Effector CD4-positive, alpha-beta T cell (primary cell): Measurements from ENCODE around the gene INHBE.

Source experiments
- DNase-seq: peaks from one replicate; pipeline ENCODE4 v3.0.0-alpha.2; 2020

Gene INHBE

DNA sequence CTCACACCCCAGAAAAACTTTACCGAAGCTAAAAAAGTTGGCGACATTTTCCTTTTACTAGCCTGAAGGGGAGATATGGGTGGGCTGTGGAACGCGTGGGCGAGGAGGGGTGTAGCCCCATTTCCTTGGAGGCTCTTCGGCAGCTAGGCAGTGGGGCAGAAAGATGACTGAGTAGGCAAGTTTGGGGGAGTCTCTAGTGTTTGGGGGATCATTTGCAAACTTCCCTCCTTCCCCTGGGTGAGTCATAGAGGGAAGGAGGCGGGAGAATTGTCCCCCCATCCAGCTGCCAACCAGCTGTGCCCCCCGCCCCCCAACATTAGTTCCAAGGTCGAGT, 6.8 kb downstream of the INHBE start:
- no peak for DNase-seq

DNA sequence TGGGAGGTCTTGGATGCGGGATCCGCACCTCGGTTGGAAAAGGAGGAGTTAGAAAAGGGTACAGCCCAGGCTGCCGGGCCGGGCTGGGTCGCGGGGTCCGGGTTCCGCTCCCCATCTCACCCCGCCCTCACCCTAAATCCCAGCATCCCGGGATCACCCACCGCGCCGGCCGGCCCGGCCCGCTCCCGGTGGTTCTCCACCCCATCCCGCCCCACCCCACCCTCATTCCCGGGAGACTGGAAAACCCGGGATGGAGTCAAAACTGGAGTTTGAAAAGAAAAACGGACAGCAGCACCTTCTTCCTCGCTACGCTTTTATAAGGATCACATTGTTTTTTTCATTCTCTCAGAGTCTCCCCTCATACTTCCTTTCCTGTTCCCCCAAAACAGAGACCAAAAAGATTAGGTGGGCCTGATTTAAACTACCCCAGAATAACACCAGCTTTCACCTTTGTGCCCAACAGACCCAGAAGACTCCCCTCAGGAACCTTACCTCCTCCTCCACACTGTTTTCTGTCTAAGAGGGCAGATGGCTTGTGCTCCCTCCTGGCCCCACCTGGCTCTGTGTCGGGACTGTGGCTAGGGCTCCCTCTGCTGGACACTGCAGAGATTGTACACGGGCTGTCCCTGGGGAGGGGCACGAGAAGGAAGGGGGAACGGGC, 7.3 kb downstream of the INHBE start:
- peak; percentile 85 for DNase-seq

DNA sequence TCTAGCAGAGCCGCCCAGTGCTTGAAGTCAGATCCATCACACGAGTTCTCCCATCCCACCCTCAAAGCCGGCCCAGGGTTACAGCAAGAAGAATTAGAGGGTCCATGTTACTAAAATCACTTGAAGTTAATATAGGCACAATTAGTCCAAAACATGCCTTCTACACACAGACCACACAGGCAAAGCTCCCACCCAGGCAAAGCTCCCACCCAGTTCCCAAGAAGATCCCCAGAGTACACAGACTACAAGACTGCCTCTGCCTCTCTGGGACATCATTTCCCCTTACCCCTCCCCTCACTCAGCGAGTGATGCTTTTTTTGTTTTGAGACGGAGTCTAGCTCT, 7.8 kb downstream of the INHBE start:
- DNase-seq, result no peak

DNA sequence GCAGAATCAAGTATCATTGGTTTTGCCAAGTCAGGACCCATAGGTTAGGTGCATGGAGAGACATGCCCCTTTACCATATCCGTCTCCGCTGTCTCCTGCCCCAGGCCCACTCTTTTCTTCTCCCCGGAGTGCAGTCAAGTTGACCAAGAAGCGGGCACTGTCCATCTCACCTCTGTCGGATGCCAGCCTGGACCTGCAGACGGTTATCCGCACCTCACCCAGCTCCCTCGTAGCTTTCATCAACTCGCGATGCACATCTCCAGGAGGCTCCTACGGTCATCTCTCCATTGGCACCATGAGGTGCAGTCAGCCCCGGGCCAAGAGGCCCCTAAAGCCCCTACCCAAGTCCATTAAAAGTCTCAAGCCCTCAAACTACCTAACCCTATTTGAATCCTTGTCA, 9.5 kb downstream of the INHBE start:
- no peak for DNase-seq

DNA sequence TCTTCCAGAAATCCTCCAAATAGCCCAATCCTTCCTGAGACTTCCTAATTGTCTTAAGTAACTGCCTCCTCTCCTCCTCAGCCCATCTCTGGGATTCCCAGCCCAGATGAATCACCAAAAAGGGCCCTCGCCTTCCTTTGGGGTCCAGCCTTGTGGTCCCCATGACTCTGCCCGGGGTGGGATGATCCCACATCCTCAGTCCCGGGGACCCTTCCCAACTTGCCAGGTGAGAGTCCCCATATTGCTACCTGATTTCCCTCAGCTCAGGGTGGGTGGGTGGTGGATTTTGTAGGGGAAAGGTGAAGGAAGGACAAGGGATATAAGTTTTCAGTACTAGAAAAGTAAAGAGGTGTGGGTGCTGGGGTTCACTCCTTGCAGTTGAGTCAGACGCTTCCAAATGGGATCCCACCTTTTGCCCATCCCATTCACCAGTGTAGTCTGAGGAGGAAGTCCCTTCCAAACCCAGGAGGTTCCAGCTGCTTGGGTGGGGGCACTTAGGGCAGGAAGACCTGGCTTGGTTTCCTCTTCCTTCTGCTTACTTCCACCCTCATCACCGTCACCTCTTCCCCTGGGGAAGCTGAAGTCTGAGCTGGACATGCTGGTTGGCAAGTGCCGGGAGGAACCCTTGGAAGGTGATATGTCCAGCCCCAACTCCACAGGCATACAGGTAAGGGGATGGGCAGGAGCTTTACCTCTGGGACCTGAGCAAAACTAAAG, 10.1 kb downstream of the INHBE start:
- DNase-seq, result no peak

DNA sequence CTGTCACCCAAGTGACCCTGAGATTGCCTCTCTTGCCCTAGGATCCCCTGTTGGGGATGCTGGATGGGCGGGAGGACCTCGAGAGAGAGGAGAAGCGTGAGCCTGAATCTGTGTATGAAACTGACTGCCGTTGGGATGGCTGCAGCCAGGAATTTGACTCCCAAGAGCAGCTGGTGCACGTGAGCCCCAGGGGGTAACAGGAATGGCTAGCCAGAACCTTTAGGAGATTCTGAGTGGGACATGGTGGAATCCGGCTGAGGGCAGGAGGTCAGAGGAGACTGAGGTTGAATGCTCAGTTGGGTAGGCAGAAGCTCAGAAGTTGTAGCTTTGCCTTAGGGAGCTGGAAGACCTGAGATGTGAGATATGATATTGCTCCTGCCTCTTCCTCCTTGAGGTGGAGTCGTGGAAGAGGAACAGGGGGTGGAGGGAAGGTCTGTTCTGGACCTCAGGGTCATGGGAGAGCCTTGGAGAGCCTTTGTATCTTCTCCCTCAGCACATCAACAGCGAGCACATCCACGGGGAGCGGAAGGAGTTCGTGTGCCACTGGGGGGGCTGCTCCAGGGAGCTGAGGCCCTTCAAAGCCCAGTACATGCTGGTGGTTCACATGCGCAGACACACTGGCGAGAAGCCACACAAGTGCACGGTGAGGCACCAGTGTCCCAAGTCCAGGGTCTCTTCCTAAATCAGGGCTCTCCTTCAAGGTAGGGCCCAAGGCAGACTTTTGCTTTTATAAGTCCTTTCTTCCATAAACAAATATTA, 10.8 kb downstream of the INHBE start:
- no peak for DNase-seq

DNA sequence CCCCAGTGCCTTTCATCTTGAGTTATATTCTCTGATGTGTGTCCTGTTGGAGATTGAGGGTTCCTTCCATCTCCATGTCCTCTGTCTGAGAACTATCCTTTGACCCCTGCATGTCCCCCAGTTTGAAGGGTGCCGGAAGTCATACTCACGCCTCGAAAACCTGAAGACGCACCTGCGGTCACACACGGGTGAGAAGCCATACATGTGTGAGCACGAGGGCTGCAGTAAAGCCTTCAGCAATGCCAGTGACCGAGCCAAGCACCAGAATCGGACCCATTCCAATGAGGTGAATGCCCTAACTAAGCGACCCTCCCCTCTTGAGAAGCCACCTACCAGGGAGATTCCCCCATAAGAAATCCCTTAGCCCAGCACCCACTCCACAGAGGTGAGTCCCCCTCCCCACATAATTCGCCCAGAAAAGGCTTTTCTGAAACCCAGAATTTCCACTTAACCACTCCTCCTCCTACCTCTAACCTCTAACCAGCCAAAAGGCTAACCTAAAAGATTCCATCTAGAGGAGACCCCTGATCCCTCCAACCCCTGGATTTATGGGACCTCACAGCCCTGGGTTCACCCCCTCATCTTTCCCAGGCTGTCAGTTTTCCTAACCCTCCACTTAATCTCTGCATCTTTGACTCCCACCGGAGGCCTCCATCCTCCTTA, 12.2 kb downstream of the INHBE start:
- no peak for DNase-seq

DNA sequence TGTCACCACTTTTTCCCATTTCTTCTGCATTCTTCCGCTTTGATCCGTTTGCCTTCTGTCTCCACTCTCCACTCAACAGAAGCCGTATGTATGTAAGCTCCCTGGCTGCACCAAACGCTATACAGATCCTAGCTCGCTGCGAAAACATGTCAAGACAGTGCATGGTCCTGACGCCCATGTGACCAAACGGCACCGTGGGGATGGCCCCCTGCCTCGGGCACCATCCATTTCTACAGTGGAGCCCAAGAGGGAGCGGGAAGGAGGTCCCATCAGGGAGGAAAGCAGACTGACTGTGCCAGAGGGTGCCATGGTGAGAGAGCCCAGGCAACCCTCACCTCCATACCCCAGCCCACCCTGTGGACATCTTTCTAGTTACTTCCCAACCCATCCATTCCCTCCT, 12.8 kb downstream of the INHBE start:
- no peak for DNase-seq

DNA sequence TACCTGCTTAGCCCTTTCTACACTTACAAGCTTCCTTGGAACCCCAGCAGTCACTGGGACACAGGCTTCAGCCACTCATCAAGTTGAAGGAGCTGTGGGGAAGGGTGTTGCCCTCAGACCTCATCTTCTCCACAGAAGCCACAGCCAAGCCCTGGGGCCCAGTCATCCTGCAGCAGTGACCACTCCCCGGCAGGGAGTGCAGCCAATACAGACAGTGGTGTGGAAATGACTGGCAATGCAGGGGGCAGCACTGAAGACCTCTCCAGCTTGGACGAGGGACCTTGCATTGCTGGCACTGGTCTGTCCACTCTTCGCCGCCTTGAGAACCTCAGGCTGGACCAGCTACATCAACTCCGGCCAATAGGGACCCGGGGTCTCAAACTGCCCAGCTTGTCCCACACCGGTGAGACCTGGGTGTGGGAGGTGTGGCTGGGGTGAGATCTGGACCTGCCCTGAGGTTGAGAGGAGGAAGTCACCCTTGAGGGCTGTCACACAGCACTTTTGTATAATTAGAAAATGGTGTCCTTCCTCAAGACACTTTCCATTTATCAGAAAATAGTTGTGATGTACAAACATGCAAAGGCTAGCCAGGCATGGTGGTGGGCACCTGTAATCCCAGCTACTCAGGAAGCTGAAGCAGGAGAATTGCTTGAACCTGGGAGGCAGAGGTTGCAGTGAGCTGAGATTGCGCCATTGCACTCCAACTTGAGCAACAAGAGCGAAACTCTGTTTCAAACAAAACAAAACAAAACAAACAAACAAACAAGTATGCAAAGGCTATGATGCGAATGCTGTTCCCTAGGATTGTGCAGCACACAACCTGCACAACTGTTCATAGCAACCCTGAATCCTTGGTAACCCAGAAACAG, 14.4 kb downstream of the INHBE start:
- no peak for DNase-seq

DNA sequence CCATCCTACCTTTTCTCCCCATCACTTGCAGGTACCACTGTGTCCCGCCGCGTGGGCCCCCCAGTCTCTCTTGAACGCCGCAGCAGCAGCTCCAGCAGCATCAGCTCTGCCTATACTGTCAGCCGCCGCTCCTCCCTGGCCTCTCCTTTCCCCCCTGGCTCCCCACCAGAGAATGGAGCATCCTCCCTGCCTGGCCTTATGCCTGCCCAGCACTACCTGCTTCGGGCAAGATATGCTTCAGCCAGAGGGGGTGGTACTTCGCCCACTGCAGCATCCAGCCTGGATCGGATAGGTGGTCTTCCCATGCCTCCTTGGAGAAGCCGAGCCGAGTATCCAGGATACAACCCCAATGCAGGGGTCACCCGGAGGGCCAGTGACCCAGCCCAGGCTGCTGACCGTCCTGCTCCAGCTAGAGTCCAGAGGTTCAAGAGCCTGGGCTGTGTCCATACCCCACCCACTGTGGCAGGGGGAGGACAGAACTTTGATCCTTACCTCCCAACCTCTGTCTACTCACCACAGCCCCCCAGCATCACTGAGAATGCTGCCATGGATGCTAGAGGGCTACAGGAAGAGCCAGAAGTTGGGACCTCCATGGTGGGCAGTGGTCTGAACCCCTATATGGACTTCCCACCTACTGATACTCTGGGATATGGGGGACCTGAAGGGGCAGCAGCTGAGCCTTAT, 15.3 kb downstream of the INHBE start:
- no peak for DNase-seq

DNA sequence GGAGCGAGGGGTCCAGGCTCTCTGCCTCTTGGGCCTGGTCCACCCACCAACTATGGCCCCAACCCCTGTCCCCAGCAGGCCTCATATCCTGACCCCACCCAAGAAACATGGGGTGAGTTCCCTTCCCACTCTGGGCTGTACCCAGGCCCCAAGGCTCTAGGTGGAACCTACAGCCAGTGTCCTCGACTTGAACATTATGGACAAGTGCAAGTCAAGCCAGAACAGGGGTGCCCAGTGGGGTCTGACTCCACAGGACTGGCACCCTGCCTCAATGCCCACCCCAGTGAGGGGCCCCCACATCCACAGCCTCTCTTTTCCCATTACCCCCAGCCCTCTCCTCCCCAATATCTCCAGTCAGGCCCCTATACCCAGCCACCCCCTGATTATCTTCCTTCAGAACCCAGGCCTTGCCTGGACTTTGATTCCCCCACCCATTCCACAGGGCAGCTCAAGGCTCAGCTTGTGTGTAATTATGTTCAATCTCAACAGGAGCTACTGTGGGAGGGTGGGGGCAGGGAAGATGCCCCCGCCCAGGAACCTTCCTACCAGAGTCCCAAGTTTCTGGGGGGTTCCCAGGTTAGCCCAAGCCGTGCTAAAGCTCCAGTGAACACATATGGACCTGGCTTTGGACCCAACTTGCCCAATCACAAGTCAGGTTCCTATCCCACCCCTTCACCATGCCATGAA, 16.0 kb downstream of the INHBE start:
- no peak for DNase-seq

DNA sequence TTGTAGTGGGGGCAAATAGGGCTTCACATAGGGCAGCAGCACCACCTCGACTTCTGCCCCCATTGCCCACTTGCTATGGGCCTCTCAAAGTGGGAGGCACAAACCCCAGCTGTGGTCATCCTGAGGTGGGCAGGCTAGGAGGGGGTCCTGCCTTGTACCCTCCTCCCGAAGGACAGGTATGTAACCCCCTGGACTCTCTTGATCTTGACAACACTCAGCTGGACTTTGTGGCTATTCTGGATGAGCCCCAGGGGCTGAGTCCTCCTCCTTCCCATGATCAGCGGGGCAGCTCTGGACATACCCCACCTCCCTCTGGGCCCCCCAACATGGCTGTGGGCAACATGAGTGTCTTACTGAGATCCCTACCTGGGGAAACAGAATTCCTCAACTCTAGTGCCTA, 16.6 kb downstream of the INHBE start:
- no peak for DNase-seq

DNA sequence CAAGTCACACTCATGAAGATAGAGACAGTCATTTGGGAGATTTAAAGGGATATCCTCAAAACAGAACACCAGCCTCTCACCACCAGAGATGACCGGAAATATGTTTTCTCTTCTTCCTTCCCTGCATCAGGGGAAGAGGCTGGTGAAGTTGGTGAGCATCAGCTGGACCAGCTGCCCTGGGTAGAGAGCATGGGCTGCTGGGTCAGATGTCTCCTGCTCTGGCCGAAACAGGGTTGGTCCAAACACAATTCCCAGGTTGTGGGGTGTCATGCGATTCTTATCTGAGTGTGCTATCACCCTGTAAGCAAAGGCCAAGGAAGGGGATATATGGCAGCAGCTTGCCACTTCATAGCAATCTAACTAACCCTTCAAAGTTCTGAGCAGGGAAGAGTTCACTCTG, 17.3 kb downstream of the INHBE start:
- DNase-seq, result no peak

DNA sequence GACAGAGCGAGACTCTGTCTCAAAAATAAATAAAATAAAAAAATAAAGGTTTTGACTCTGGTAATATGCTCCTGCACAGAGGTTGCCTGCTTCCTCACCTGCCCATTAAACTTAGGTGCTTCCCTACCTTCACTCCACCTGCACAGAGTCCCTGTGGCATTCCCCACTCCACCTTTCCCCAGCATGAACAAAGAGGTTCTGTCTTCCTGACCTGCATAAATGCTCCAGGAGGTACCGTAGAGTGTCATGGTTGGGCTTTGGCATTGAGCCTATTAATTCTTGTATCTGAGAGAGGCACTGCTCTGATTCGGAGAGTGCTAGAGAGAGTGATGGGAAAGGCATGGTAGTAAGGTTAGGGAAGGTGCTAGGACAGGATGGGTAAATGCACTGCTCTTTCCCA, 18.3 kb downstream of the INHBE start:
- no peak for DNase-seq

DNA sequence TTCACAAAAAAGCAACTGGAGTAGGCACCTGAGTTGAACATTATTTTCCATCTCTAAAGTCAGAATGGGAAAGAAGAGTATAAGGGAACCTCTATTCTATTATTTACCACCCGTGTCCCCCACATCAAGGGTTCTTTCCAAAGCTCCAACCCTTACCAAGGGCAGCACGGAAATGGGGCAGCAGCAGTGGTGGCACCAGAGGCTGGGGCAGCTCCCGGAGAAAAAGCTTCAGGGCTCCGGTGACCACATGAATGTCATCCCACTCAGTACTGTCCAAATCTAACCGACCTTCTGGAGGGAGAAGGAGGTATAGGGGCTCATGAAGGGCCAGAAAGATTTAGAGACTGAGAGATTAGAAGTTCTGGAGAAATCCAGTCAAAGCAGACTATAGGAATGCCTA, 18.8 kb downstream of the INHBE start:
- DNase-seq, result no peak

DNA sequence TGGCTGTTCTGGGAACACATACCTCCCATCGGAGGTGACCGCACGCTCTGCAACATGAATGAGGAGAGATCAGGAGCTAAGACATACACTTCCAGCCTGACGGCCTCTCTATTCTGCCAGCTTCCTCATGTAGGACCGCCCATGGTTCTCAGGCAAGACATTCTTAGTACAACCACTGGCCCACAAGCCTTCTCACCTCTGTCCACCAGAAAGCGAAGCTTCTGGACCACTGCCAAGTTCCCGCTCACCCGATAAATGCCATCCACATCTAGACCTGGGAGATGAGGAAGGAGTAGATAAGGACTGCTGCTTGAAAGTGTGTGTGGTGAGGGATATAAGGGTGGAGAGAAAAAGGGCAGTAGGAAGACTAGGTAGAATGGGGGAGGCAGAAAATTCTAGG, 19.3 kb downstream of the INHBE start:
- no peak for DNase-seq

DNA sequence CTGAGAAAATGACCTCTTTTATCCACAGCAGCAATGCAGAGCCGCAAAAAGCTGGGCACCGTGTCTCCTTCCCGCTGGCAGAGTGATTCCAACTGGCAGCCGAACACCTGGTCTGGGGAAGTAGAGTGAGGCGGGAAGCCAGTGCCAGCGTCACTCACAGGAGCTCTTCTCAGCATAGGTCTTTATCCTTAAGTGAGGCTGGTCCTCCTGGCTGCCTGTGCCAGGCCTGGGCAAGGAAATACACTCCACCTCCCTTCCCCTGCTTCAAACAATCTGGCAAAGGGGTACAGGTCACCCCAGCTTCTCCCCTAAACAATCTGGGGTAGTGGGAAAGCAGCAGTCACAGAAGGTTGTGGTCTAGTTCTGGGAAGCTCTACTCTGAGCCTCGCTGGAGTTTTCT, 19.8 kb downstream of the INHBE start:
- no peak for DNase-seq

DNA sequence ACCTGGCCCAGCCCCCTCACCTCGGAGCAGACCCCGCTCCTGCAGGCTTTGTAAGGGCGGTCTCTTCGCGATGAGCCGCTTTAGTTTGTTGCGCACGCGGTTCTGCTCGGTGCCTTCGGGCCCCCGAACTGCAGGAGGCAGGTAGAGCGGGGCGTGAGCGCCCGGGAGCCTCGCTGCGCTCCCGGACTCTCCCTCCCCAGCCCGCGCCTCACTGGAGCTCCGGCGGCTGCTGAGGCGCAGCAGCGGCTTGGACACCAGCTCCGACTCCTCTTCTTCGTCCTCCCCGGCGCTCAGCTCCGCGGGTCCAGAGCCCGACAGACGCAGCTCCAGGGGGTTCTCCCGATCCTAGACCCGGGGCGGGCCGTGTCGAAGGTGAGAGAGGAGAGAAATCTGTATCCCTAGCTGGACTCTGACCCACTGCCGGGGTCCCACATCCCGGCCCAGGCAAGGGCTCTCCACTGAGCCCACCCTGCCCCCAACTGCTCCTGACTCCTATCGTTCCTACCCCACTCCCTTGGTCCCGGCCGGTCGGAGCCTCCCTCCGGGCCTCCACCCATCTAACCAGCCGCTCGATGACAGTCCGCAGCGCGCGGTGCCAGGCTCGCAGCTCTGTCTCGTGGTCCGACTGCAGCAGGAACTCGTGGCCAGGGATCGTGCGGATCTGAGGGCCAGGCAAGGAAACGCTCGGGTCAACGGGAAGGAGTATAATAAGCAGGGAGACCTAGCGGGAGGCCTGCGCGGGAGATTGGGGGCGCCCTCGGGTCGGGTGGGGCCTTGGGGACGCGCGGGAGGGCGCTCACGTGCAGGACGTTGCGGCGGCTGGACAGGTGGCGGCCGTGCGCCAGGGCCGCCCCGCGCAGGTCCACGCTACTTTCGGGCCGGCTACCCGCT, 20.4 kb downstream of the INHBE start:
- DNase-seq, result no peak

DNA sequence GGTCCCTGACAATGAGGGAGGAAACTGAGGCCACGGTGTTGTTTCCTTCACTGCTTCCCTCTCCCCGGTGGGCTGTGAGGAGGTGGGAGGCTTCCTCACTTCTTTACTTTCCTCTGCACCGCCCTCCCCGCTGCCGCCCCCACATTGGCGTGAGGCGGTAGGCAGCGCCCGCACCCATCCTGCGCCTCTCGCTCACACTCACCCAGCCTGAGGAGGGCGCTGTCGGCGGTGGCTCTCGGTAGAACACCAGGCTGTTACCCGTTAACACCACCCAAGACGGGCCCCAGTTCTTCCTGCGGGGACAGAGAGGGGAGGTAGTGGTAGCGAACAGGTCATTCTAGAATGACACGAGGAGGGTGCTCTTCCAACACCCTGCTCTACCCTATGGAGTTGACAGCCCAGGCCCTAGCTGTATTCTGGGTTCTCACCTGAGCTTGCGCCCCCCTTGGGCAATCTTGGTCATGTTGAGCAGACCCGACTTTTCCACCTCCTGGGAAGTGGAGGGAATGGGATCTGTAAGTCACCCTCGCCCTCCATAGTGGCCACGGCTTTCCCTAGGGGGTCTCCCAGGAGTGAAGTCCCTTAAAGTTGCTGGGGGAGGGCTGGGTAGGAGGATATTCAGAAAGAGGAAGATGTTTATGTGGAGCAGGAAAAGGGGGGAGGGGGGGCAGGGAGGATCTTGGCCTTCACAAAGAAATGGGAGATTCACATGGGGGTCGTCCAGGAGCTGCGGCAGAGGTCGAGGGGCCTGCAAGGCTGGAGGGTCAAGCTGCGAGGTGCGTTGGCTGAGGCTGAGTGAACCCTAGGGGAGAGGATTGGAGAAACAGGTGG, 21.3 kb downstream of the INHBE start:
- DNase-seq, result peak; percentile 48
